Duodenal mucosa (tissue), 2 donors: ENCODE measurements around the gene ACYP1.

Experiments
- H3K27ac ChIP-seq: one replicate; pipeline ENCODE4 v1.7.0; 2013; ENCODE audit warnings: low read depth, low read length
- H3K27me3 ChIP-seq, 2 donors: one replicate each; pipeline ENCODE4 v1.7.0; 2013; ENCODE audit warnings: low read length in 2 of 2, control low read depth in 1 of 2; ENCODE audit not compliant: insufficient read depth in 2 of 2, control insufficient read depth in 1 of 2
- H3K36me3 ChIP-seq, 2 donors: one replicate each; pipeline ENCODE4 v1.7.0; 2013; ENCODE audit warnings: low read length in 2 of 2, control low read depth in 1 of 2; ENCODE audit not compliant: insufficient read depth in 2 of 2, control insufficient read depth in 1 of 2
- H3K4me1 ChIP-seq, 2 donors: one replicate each; pipeline ENCODE4 v1.7.0; 2013; ENCODE audit warnings: low read length in 2 of 2, control low read depth in 1 of 2; ENCODE audit not compliant: insufficient read depth in 2 of 2, control insufficient read depth in 1 of 2
- H3K4me3 ChIP-seq, 2 donors: one replicate each; pipeline ENCODE4 v1.7.0; 2013; ENCODE audit warnings: low read length in 2 of 2, low read depth in 1 of 2
- H3K9ac ChIP-seq, 2 donors: one replicate each; pipeline ENCODE4 v1.7.0; 2013; ENCODE audit warnings: low read length in 2 of 2, low read depth in 1 of 2
- H3K9me3 ChIP-seq, 2 donors: one replicate each; pipeline ENCODE4 v1.7.0; 2013; ENCODE audit warnings: low read length in 2 of 2, control low read depth in 1 of 2; ENCODE audit not compliant: control insufficient read depth in 1 of 2

ACYP1 gene

DNA sequence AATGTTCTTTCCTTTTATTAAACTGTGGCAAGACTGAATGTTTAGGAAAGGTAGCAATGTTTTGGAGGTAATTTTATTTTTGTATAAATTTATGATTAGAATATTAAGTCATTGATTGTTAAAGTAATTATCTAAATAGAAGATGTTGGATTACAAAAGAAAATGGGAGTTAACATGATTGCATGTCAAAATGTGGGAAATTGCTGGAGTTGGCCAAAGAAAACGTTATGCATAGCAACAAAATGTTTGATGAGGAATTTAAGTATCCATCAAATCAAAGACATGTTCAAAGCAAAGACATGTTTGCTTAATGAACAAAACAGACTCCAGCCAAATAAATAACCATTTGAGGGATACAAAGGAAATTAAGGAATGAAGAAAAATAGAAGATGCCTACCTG lies 9.4 kb downstream of the ACYP1 start:
- Histone ChIP-seq H3K9me3 (no peaks in the 10 kb centered on the region), H3K27ac (no peak overlapping the region), H3K27me3 (no peaks in the 10 kb centered on the region), H3K9ac (no peak overlapping the region), H3K4me1 (peaks cover 8 to 9% of the 10 kb centered on the region in 2 donors), H3K4me3 (no peak overlapping the region), H3K36me3 (no peaks in the 10 kb centered on the region)

DNA sequence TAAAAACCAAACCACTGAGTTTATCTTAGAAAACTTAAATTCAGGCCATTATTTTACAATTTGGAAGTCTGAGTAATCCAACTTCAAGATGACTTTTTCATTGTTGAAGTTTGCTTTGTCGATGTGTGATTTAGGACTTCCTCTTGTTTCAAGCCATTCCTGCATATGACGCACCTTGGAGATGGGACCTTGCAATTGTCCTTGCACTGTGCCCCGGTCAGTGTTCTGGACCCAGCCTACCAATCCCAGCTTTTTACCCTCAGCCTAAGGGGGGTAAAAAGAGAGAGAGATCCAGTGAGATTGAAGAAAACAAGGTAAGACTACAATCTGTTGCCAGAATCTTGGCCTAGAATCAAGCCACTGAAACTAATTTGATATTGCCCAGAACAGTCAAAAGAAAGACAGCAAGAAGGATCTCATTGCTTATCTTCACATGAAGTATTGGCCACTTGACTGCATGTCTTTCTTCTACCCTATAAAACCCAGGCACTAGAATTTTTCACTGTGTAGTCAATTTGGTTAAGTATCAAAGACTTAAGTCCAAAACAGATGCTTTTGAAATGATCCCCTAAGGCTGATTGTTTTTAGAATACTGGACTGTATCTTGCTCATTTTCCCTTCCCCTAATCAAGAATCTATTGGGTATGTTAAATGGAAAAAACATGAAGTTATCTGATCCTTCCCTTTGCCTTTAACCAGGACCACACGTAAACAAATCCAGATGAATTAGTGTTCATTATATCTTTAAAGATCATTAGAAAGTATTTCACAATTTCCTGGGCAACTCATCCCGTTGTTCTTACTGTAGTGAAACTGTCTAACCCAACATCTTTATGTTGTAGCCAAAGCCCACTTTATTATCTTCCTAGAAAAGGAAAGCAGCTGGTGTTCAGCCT lies 10.2 kb downstream of the ACYP1 start:
- Histone ChIP-seq H3K27ac (no peak overlapping the region), H3K9me3 (no peaks in the 10 kb centered on the region), H3K36me3 (no peaks in the 10 kb centered on the region), H3K4me1 (peaks cover 9 to 13% of the 10 kb centered on the region in 2 donors), H3K27me3 (no peaks in the 10 kb centered on the region), H3K9ac (no peak overlapping the region), H3K4me3 (no peak overlapping the region)

DNA sequence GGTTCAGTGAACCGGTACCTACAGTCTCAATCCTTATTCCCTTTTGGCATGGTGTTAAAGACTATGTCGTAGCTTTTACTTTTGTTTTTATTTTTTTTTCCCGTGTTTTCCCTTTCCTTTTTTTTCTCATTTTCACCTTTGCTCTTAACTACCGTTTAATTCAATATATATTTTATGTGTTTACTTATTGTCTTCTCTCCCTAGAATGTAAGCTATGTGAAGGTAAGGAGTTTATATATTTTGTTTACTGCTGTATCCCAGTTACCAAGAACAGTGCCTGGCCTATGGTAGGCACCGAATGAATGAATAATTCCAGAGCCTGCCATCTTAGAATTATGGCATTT lies 12.3 kb downstream of the ACYP1 start:
- H3K9me3 ChIP-seq = no peaks in the 10 kb centered on the region
- H3K9ac ChIP-seq = peak overlapping the region; percentile 45 to 93
- H3K4me3 ChIP-seq = peak overlapping the region; percentile 67 to 78
- no peaks in the 10 kb centered on the region for H3K36me3 ChIP-seq
- peak overlapping the region; percentile 82 for H3K27ac ChIP-seq
- no peaks in the 10 kb centered on the region for H3K27me3 ChIP-seq
- peaks cover 9 to 15% of the 10 kb centered on the region in 2 donors for H3K4me1 ChIP-seq

DNA sequence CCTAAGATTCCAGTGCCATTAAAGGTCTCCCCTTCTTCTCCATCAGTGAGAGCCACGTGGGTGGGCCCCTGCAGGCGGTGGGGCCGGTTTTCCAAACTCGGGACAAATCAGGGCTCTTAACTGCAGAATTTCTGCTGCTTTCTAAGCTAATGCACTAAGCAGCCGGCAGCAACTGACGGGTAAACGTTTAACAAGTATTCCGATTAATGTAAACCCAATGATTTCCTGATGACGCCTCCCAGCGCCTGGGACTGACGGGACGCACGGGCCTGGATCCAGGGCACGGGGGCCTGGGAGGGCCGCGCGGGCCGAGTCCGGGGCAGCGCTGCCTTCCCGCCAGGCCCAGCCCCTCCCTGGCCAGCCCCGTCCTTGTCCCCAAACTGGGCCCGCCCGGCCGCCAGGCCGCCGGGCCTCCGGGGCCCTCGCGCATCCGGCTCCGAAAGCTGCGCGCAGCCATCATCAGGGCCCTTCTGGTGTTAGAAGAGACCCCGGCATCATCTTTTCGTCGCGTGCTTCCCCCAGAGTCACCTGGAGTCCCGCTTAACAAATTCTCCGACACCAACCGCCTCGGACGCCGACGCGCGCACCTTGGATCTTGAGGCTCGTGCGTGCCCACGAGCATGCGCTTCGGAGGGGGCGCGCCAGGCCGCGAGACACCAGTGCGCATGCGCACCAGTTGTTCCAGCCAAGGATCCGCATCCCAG lies 12.8 kb downstream of the ACYP1 start, which contains the start of gene MLH3:
Gene MLH3, minus strand, starts transcription at position 616 of the 704 bp plus-strand sequence. CDS start 1,812 bp downstream, outside the sequence.
- H3K9ac ChIP-seq = peak within 1 kb of the TSS; percentile 45 to 93
- H3K27me3 ChIP-seq = no peaks in the 10 kb centered on the region
- peaks cover 9 to 19% of the 10 kb centered on the region in 2 donors for H3K4me1 ChIP-seq
- H3K4me3 ChIP-seq = peak within 1 kb of the TSS; percentile 67 to 78
- H3K36me3 ChIP-seq = no peaks in the 10 kb centered on the region
- H3K9me3 ChIP-seq = no peaks in the 10 kb centered on the region
- peak within 1 kb of the TSS; percentile 82 for H3K27ac ChIP-seq

DNA sequence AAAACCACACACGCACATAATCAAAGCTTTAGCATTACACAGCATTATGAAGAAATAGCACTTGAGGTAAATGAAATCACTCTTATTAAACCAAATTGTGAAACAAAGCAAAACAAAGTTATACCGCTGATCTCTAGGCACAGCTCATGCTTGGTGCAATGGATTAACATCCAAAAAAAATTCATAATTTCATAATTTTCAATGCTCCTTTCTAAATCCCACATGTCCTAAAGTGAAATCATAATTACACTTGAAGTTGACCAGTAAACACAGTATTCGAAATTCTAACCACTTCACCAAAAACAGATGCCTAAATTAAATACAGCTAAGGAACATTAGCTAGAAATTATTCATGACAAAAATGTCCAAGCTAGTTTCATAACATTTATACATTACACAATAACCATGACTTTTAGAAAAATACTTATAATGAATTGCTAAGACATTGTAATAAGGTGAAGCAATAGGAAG lies 14.1 kb downstream of the ACYP1 start:
- H3K27me3 ChIP-seq = no peaks in the 10 kb centered on the region
- H3K36me3 ChIP-seq = no peaks in the 10 kb centered on the region
- H3K9me3 ChIP-seq = no peaks in the 10 kb centered on the region
- H3K4me3 ChIP-seq = no peak overlapping the region
- H3K9ac ChIP-seq = no peak overlapping the region
- H3K4me1 ChIP-seq = peaks cover 11 to 20% of the 10 kb centered on the region in 2 donors
- H3K27ac ChIP-seq = no peak overlapping the region

DNA sequence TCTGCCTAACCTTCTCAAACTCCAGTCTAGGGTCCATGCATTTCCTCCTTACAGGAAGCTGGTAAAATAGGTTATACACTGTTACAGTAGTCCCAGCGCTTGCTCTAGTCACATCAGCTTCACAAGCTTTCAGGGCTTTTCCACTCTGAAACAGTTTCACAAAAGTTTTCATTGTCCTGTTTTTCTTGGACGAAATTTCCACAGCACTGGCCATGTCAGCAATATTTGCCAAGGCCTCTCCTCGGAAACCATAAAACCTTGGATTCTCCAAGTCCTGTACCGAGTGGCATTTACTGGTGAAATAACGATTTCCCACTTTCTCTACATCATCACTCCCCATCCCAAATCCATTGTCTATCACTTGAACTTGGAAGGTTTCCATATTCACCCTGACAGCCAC lies 14.7 kb downstream of the ACYP1 start:
- H3K4me1 ChIP-seq = peaks cover 13 to 26% of the 10 kb centered on the region in 2 donors
- no peak overlapping the region for H3K27ac ChIP-seq
- no peak overlapping the region for H3K9ac ChIP-seq
- H3K9me3 ChIP-seq = no peaks in the 10 kb centered on the region
- no peaks in the 10 kb centered on the region for H3K36me3 ChIP-seq
- H3K27me3 ChIP-seq = no peaks in the 10 kb centered on the region
- H3K4me3 ChIP-seq = no peak overlapping the region

DNA sequence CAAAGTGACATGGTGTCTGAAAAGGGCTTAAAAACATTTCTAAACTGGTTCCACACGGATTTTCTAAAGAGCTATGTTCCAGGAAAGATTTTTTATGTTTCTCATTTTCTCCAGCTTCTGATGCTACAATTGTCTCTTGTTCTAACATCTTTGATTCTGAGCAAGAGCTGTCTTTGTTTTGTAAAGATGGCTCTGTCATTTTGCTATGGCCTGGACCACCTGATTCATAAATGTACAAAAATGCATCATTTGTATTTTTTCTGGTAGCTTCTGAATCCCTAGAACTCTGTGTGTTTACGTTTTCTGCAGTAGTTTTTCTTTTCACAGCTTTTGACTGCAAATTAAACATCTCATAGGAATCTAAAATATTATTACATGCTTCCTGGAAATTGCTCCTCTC lies 15.7 kb downstream of the ACYP1 start:
- peaks cover 13 to 26% of the 10 kb centered on the region in 2 donors for H3K4me1 ChIP-seq
- no peak overlapping the region for H3K9ac ChIP-seq
- H3K27ac ChIP-seq = no peak overlapping the region

DNA sequence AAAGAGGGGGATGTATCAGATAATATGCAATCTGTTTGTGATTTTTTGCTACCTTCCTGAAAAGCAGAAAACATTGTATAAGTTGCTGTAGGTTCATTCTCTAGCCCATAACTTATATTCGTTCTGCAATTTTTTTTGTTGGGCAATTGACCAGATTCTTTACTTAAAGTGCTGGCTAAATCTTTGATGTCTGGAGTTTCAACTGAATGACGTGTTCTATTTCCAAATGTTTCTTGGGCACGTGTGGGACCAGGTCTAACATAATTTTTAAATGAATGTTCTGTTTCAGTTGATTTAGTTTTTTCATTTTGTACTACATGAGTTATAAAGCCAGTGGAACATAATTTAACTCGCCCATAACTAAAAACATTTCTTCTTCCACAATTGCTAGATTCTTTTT lies 16.3 kb downstream of the ACYP1 start:
- no peaks in the 10 kb centered on the region for H3K9me3 ChIP-seq
- no peak overlapping the region for H3K9ac ChIP-seq
- no peak overlapping the region for H3K27ac ChIP-seq
- peaks cover 13 to 27% of the 10 kb centered on the region in 2 donors for H3K4me1 ChIP-seq
- H3K27me3 ChIP-seq = no peaks in the 10 kb centered on the region
- H3K36me3 ChIP-seq = no peaks in the 10 kb centered on the region
- no peak overlapping the region for H3K4me3 ChIP-seq

More for the DNA sequence above, 15.7 kb downstream of the ACYP1 start:
- no peaks in the 10 kb centered on the region for H3K9me3 ChIP-seq
- no peaks in the 10 kb centered on the region for H3K36me3 ChIP-seq
- H3K4me3 ChIP-seq = no peak overlapping the region
- H3K27me3 ChIP-seq = no peaks in the 10 kb centered on the region

DNA sequence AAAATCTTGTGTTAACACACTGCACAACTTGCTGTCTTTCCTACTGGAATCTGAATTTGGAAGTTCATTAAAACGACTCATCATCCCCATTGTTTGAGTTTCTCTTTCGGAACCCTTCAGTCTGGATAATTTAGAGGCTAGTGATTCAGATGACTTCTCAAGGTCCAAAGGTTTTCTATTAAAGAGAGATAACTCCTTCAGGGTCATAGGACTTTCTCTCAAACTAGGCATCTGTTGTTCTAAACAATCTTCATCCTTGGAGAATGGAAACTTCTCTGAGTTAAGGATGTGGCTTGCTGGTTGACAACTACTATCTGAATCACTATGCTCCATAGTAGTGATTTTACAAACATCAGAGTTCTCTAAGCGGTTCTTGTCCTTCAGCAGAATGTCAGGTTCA lies 16.9 kb downstream of the ACYP1 start:
- Histone ChIP-seq H3K27me3 (no peaks in the 10 kb centered on the region), H3K9ac (no peak overlapping the region), H3K4me1 (peaks cover 16 to 33% of the 10 kb centered on the region in 2 donors), H3K4me3 (no peak overlapping the region), H3K36me3 (no peaks in the 10 kb centered on the region), H3K9me3 (no peaks in the 10 kb centered on the region), H3K27ac (no peak overlapping the region)

DNA sequence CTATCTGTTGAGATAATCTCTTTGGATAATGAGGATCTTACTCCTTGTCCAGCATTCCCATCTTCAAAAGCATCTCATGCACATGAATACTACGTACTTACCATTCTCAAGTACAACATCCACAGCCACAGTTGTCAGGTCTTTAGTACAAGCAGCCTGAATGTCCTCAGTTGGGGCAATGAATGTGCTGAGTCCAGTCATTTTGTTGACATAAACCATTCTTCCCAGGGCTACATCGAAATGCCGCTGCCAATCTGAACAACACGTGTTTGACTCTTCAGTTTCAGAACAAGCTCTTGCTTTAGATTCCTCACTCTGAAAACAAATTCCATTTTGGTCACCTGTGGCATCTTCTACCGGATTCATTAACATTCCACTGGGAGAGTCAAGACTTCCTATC lies 17.5 kb downstream of the ACYP1 start:
- Histone ChIP-seq H3K9ac (no peak overlapping the region), H3K27ac (no peak overlapping the region), H3K9me3 (no peaks in the 10 kb centered on the region), H3K27me3 (no peaks in the 10 kb centered on the region), H3K36me3 (peaks cover 0 to 2% of the 10 kb centered on the region in 2 donors), H3K4me3 (no peak overlapping the region), H3K4me1 (peaks cover 23 to 37% of the 10 kb centered on the region in 2 donors)
